ENCODE measurements around the gene ZP1. TPM values are rescaled to one million over a fixed set of nuclear protein-coding genes. Genes with fewer than 3 reads are reported as not detected.

The ZP1 gene, protein sequence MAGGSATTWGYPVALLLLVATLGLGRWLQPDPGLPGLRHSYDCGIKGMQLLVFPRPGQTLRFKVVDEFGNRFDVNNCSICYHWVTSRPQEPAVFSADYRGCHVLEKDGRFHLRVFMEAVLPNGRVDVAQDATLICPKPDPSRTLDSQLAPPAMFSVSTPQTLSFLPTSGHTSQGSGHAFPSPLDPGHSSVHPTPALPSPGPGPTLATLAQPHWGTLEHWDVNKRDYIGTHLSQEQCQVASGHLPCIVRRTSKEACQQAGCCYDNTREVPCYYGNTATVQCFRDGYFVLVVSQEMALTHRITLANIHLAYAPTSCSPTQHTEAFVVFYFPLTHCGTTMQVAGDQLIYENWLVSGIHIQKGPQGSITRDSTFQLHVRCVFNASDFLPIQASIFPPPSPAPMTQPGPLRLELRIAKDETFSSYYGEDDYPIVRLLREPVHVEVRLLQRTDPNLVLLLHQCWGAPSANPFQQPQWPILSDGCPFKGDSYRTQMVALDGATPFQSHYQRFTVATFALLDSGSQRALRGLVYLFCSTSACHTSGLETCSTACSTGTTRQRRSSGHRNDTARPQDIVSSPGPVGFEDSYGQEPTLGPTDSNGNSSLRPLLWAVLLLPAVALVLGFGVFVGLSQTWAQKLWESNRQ
- total RNA-seq (2021; fragmentation: NEBNext Ultra II Directional; extraction: Animal tissue kit (Norgen Biotek cat#: 25700)) (not detected in 2 replicates), polyA plus RNA-seq (2011; rRNA removed) (0.16 TPM in 1 of 2 replicates, not detected in the other), polyA minus RNA-seq (2011; rRNA and poly(A)+ RNA removed) (not detected in 2 replicates)
- polyA plus RNA-seq (2011; cell fraction: cytosol; rRNA removed) = not detected
- not detected for polyA plus RNA-seq (2011; cell fraction: nucleus; rRNA removed)
- polyA plus RNA-seq (2012, experiment 1 of 2) = not detected in 4 replicates
- not detected for polyA plus RNA-seq (2012, experiment 2 of 2)
- polyA plus RNA-seq (2013, experiment 1 of 2) = not detected
- polyA plus RNA-seq (2013, experiment 2 of 2) = not detected
- polyA minus RNA-seq (2011; cell fraction: cytosol; rRNA and poly(A)+ RNA removed) = not detected
- not detected for polyA minus RNA-seq (2011; cell fraction: nucleus; rRNA and poly(A)+ RNA removed)
- long read RNA-seq, experiment 1 = 0 reads
- long read RNA-seq, experiment 2 = 0 reads

GRCh38 chr11:60866911-60867870 lies at the start of gene ZP1:
Gene ZP1, plus strand, starts transcription at chr11:60867542. Its CDS starts 20 bp downstream, at chr11:60867562.
- Histone ChIP-seq H4K20me1 (replicated peaks in 1 of 2; ENCODE audit: control insufficient read depth in 1 of 2, insufficient read depth in 2 of 2, low read length in 2 of 2) (no peaks in the 10 kb centered on the region), H3K4me1 (replicated peaks in 1 of 4; ENCODE audit: control insufficient read depth in 3 of 4, insufficient read depth in 4 of 4, low read length in 3 of 4) (no peaks in the 10 kb centered on the region; a peak in 2 of 7 replicates), H2AFZ (ENCODE audit: low read length) (no peak within 1 kb of the TSS), H4K5ac (ENCODE audit: insufficient read length, low read depth, low read length) (no peak within 1 kb of the TSS), H3K23ac (ENCODE audit: insufficient read length) (no peak within 1 kb of the TSS), H3K9me3 (ENCODE audit: insufficient read depth in 2 of 2, low read depth in 1 of 2, low read length in 1 of 2) (no peaks in the 10 kb centered on the region), H3K4me3 (ENCODE audit: extremely low read depth in 1 of 4, insufficient read depth in 2 of 4, low read depth in 3 of 4, low read length in 4 of 4) (no peak within 1 kb of the TSS), H3K79me1 (ENCODE audit: low read depth, low read length) (no peaks in the 10 kb centered on the region), H4K8ac (ENCODE audit: extremely low read depth, insufficient read depth, low read length) (peak within 1 kb of the TSS; percentile 9; the same call in 1 of the 2 replicates), H2BK20ac (ENCODE audit: low read length) (no peak within 1 kb of the TSS), H3K79me2 (ENCODE audit: control insufficient read depth in 1 of 2, insufficient read depth in 2 of 2, low read length in 2 of 2) (no peaks in the 10 kb centered on the region), H4K91ac (replicated peaks; ENCODE audit: insufficient read length, low read length) (no peak within 1 kb of the TSS), H2BK120ac (replicated peaks; ENCODE audit: low read depth, low read length) (no peak within 1 kb of the TSS), H3K18ac (ENCODE audit: extremely low read depth, low read length) (no peak within 1 kb of the TSS), H3K27ac (ENCODE audit: low read depth, low read length) (no peak within 1 kb of the TSS), H3K9ac (replicated peaks in 1 of 4; ENCODE audit: extremely low read depth in 1 of 4, low read depth in 3 of 4, low read length in 3 of 4) (no peak within 1 kb of the TSS), H3K36me3 (ENCODE audit: control insufficient read depth in 2 of 4, insufficient read depth in 4 of 4, low read length in 3 of 4) (no peaks in the 10 kb centered on the region), H2BK12ac (ENCODE audit: low read depth, low read length) (no peak within 1 kb of the TSS), H3K23me2 (ENCODE audit: low read depth, low read length) (no peaks in the 10 kb centered on the region), H3K4me2 (ENCODE audit: insufficient read depth in 1 of 2, low read depth in 2 of 2, low read length in 2 of 2) (no peak within 1 kb of the TSS), H2BK5ac (ENCODE audit: low read depth, low read length) (no peak within 1 kb of the TSS), H2BK15ac (ENCODE audit: low read length) (no peak within 1 kb of the TSS), H2AK5ac (ENCODE audit: low read depth, low read length) (no peak within 1 kb of the TSS), H3K14ac (ENCODE audit: insufficient read length) (no peak within 1 kb of the TSS), H3K56ac (replicated peaks; ENCODE audit: insufficient read length, low read depth, low read length) (no peak within 1 kb of the TSS), H3K4ac (replicated peaks; ENCODE audit: insufficient read length, low read depth, low read length) (no peak within 1 kb of the TSS), H3K27me3 (replicated peaks in 1 of 4; ENCODE audit: control insufficient read depth in 3 of 4, extremely low read depth in 1 of 4, insufficient read depth in 3 of 4, low read length in 3 of 4) (no peaks in the 10 kb centered on the region)
- FAIRE-seq (no peak), DNase-seq (ENCODE audit: low read depth in 1 of 2, low spot score in 2 of 2) (no peak)
- POLR2A ChIA-PET (ENCODE audit: partially characterized antibody) = interaction anchor here (1.0 to 4.2 kb wide), 6 partner anchors 11 to 48 kb away, joined by 3 to 20 read pairs (median 4); partner anchors contain the start of gene PTGDR2
- CTCF ChIA-PET (ENCODE audit: partially characterized antibody) = interaction anchor here (0.6 to 5.6 kb wide), 13 partner anchors 11 to 104 kb away, joined by 3 to 37 read pairs (median 4); partner anchors contain the start of gene PTGDR2
- WGBS, 2 experiments (ENCODE audit: extremely low coverage in 1 of 2, insufficient coverage in 1 of 2, insufficient read length in 1 of 2, insufficient replicate concordance in 2 of 2, low coverage in 1 of 2, low lambda C conversion rate in 2 of 2, missing lambda C conversion rate in 1 of 2) = 87% methylated on average over 11 of the region's 13 CpGs; no CpG with 5 or more reads in 1 of the 2 experiments
- TF ChIP-seq NRF1 (IDR thresholded peaks at IDR 0.05; ENCODE audit: low read depth, low read length) (no peak), CHD1 (IDR thresholded peaks at IDR 0.05; ENCODE audit: low read depth, low read length) (no peak), ZNF274 (IDR thresholded peaks at IDR 0.05; ENCODE audit: borderline replicate concordance, extremely low read depth, low read length) (no peak), CEBPB (IDR thresholded peaks at IDR 0.05; ENCODE audit: low read depth, low read length) (no peak), CBX5 (IDR thresholded peaks at IDR 0.05; ENCODE audit: low read depth, low read length) (no peak)
- TF ChIP-seq, protein P1, sequence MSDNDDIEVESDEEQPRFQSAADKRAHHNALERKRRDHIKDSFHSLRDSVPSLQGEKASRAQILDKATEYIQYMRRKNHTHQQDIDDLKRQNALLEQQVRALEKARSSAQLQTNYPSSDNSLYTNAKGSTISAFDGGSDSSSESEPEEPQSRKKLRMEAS (IDR thresholded peaks at IDR 0.05) = no peak
